ELR (cell line): ENCODE data around the gene RFLNA.

Source experiments
- DNase-seq: peaks from one replicate; pipeline ENCODE4 v3.0.0-alpha.2; 2015; ENCODE audit warnings: low read depth

The RFLNA gene

DNA sequence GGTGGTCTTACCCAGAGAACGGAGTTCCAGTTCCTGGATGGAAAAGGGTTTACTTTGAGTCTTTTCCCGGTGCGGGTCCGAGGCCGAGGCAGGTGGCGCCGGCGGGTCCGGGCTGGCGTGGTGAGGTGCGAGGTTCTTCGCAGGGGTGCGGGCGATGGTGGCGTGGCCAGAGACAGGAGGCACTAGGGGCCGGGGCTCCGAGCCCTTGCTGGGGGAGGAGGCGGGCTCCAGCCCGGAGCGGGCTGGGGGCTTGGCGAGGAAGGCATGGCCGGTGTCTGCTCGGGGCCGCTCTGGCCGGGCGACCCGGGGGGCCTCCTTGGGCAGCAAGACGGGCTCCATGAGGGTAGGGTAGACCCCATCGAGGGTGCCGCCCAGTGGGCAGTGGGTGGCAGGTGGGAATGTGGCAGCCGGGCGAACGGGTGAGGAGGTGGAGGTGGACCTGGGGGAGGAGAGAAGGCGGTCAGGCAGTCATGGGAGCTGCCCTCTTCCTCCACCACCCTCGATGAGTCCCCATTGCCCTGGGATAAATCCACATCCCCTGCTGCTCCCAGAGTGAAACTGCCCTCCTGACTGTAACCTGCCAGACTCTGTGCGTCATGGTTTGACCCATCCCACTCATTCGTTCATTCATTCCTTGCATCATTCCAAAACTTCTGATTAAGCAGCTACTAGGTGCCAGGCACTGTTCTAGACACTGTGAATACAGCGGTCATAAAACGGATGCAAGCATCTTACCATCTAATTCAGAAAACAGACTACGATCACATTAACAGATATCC, 42.0 kb downstream of the RFLNA start:
- no peak for DNase-seq

DNA sequence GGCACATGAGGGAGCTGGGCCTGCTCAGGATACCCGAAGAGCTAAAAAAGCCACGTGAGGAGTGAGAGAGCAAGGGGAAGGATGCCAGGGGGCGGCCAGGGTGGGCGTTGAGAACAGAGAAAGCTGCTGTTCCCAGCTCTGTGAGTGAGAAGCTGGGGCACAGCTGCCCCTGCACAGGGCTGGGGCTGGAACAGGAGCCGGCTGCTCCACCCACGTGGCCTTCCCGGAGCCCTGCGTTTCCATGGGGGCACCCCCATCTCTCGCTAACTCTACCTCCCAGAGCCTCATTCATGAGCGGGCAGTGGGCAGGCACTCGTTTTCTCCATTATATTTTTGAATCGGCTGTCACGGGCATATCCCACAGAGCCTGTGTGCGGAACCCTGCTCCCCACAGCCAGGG, 42.7 kb downstream of the RFLNA start:
- no peak for DNase-seq

DNA sequence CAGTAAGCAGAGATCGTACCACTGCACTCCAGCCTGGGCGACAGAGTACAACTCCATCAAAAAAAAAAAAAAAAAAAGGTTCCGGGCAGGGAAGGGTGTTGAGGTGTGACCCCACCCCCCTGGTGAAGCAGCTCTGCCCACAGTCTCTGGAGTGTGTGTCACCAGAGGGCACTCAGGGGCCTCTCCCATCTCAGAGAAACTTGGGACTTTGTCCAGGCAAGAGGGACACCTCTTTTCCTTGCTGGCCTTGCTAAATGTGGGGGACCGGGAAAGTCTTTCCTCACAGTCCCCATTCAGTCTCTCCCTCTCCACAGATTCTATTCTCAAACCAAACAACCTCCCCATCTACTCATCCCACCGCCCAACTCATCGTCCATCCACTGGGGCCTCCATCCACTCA, 43.6 kb downstream of the RFLNA start:
- DNase-seq: peak; percentile 33

DNA sequence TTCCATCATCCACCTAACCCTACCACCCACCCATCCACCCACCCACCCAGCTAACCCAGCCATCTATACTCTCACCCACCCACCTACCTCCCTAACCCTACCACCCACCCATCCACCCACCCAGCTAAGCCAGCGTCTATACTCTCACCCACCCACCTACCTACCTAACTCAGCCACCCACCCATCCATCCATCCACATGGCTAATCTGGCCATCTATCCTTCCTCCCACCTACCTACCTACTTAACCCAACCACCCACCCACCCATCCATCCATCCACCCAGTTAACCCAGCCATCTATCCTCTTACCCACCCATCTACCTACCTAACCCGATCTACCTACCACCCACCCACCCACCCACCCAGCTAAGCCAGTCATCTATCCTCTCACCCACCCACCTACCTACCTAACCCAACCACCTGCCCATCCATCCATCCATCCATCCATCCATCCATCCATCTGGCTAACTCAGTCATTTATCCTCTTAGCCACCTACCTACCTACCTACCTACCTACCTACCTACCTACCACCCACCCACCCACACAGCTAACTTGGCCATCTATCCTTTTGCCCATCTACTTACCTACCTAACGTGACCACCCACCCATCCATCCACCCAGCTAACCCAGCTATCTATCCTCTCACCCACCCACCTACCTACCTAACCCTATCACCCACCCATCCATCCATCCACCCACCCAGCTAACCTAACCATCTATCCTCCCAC, 44.1 kb downstream of the RFLNA start:
- no peak for DNase-seq

DNA sequence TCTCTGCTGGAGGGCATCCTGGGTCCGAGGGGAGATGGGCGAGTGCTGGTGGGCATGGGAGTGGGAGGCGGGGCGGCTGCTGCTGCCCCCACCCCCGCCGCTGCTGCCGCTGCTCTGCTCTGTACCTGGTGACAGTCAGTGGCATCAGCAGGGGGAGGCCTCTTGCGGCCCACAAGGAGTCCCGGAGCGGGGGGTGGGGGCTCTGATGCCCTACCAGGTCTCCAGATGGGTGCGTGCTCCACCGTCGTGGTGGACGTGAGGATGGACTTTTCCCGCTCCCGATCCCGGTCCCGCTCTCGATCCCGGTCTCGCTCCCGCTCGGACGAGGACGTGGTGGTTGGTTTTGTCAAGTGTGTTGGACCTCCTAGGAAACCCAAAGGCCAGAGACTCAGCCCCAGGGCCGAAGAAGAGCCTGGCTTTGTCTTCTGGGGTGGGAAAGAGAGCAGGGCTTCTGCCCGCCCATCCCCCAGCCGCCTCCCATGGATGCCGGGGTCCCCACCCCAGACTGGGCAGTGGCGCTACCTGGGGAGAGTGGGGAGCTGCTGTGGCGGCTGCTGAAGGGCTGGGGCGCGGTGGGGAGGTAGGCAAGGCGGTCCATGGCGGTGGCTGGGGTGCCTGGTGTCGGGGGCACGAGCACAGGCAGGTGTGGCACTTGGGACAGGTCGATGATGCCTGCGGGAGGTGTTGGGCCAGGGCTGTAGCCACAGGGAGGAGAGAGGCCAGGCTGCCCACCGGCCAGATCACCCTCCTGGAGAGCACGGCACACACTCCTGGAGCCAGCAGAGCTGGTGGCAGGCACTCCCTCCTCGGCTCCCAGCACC, 45.4 kb downstream of the RFLNA start:
- DNase-seq: no peak

DNA sequence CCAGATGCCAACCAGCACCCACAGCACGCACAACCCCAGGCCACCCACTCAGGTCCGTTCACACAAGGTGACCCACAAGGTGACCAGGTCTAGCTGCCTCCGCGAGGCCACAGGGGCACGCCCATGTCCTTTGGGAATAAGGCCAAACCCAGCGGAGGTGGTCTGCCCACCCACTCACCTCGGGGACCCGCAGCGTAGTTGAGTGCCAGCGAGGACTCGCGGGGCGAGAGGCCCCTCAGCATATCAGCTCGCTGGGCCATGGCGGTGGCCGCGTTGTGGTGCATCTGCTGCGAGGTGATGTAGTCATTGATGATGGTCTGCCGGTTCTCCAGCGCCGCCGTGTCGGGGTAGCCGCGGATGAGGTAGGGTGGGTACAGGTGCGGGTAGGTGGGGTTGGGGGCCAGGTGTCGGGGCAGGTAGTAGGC, 46.8 kb downstream of the RFLNA start:
- DNase-seq: no peak

DNA sequence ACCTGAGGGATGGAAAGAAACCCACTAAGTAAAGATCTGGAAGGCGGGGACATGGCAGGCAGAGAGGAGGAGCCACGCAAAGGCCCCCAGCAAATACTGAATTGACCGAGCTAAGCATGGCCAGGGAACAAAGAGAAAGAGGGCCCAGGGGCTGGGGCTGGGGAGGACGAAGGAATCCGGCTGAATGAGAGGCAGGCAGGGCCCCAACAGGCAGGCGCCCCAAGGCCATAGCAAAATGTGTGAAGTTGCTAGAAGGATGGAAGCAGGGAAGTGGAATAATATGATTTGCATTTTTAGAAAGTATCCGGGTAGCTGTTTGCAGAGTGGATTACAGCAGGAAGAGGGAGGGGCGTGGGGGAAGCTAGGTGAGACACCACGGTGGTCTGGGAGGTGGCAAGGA, 49.1 kb downstream of the RFLNA start:
- DNase-seq: no peak

DNA sequence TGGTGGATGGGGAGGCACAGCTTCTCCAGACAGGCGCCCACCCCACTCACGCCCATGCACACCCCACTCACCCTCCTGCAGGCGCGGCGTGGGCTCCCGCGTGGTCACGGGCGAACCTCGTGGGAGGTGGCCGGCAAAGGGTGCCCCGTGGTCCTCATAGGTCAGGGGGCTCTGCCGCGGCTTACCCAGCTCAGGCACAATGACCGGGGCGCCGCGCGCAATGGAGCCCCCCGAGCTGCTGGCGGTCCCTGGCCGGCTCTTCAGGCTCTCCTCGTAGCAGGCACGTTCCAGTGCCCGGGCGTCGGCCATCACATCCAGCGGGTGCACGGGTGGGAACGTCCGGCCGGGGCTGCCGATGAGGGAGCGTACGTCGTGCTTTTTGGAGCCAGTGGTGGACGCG, 49.6 kb downstream of the RFLNA start:
- no peak for DNase-seq

DNA sequence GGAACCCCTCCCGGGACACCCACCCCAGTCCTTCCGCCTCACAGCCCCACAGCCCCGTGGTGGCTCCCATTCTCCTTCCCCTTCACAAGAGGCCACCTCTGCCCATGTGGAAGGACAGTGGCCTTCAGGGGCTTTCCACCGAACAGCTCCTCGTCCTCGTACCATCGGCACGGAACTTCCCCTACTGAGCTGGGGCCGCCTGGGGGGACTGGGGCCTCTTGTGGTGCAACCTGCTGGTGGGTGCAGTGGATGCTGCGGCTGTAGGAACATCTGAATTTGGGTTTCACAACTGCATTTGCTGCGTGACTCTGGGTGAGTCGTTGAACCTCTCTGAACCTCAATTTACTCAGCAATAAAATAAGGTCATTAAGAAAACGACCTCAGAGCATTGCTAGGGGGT, 50.9 kb downstream of the RFLNA start:
- no peak for DNase-seq

DNA sequence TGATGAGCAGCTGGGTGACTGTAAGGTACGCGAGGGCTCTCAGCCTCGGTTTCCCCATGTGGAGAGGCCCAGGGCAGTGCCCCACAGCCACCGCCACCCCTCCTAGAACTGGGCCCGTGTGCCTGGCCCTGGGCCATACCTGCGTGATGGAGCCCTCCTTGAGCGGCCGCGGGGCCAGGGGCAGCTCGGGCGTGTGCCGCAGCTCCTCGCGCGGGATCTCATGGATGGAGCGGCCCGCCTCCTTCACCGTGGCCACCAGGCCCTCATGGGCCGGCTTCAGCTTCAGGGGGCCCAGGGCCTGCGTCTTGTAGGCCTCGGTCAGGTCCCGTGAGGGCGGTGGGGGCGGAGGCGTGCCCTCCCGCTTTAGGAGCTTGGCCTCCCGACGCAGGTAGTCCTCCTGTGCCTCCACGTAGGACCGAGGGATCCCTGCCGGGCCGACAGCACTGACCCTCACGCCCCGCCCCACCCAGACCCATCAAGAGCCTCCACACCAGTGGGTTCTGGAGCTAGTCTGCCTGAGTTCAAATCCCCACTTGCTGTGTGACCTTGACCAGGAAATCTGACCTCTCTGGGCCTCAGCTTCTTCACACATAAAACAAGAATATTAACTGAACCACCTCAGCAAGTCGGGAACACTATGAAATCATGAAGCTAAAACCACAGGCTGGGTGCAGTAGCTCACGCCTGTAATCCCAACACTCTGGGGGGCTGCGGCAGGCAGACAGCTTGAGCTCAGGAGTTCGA, 51.7 kb downstream of the RFLNA start:
- DNase-seq: no peak

DNA sequence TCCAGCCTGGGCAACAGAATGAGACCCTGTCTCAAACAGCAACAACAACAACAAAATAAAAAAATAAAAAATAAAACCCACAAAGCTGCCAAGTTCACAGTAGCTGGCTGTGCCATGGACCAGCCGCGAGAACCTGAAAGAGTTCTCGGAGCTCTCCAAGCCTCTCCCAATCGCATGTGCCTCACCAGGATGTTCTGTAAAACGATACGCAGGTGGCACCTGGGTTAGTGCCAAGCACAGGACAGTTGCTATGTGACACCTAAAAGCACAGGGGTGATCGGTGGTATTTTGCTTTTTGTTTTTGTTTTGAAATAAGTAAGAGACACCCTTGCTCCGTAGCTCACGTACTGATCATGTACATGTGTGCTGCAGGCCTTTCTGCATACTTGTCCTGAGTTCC, 52.4 kb downstream of the RFLNA start:
- DNase-seq: no peak

DNA sequence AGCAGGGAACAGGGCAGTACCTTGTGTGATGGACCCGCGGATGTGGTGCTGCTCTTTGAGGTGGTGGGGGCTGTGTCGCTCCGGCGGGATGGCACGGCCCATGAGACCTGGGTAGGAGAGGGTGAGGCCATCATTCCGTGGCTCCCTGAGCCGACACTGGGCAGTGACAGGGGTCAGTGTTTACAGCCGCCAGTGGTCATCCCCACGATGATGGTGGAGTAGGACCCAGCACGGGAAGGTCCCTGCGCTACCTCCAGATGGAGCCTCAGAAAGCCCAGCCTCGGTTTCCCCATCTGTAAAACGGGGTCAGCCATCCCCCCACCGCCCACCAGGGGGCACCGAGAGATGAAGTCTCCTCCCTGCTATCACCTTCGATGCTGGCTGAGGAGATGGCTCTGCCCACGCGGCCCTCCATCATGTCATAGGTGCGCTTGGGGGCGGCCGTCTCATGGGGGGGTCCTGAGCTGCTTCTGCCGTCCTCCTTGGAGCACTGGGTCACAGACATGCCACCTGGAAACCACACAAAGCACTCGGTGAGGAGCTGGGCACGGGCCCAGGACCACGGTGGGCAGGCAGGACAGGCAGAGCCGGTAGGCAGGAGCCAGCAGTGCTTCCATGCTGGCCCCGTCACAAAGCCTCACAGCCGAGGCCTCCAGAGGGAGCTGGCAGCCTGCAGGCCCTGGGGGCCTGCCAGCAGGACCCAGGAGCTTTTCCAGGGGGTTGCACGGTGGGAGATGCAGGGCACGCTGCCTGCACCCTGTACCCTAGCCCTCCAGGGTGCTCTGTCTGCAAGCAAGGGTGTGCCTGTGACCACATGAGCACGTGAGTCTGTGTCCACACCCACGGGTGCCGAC, 53.1 kb downstream of the RFLNA start:
- peak; percentile 29 for DNase-seq

DNA sequence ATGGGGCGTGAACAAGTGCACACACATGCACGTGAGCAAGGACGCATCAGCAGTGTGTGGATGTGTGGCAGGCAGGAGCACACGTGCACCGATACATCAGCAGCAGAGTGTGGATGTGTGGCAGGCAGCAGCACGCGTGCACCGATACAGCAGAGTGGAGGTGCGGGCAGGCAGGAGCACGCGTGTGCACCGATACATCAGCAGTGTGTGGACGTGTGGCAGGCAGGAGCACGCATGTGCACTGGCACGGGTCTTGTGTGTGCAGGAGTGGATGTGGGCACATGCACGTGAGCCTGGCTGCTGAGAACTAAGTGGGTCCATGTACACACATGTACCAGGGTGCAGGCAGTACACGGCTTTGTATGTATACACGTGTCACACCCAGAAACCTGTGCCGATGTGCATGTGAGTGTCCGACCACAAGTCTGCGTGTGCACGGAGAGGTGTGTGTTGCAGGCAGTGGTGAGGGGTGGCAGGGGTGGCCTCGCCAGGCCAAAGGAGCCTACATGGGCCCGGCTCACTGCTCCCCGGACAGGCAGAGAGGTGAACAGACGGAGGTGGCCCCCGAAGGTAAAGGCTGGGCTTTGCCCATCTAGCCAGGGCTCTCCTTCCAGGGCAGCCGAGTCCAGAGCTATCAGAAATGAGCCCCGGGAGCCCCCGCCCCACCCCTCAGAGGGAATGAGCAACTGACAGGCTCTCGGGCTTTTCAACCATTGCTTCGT, 53.9 kb downstream of the RFLNA start:
- DNase-seq: no peak

DNA sequence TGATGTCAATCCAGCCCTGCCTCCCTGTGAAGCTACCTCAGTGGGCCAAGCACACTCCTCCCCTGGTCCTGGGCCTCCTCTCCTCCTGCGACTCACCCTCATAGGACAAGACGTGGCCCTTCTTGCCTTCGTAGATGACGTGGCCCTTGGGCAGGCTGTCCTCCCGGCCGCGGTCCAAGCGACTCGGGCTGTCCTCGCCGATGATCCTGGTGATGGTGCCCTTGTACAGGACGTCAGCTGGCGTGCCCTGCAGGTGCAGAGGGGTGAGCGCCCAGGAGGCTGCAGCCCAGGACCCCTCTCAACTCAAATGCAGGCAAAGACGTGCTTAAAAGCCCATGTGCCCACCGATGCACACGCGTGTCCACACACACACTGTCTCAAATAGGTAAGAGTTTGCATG, 55.6 kb downstream of the RFLNA start:
- no peak for DNase-seq

DNA sequence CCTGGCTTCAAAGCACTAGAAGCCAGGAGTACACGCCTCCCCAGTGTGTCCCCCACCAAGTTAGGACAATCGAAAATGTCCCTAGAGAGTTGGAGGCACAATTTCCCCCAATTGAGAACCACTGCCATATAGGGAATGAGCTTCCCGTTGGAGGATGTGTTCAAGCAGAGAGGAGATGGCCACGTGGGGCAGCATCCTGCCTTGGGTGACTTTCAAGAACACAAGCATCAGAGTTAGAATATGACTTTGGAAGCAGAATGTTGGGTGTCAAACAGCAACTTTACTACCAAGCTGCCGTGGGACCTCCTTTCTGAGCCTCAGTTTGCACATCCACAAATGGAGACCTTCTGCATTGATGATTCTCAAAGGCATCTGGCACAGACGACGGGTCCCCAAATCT, 56.5 kb downstream of the RFLNA start:
- no peak for DNase-seq

DNA sequence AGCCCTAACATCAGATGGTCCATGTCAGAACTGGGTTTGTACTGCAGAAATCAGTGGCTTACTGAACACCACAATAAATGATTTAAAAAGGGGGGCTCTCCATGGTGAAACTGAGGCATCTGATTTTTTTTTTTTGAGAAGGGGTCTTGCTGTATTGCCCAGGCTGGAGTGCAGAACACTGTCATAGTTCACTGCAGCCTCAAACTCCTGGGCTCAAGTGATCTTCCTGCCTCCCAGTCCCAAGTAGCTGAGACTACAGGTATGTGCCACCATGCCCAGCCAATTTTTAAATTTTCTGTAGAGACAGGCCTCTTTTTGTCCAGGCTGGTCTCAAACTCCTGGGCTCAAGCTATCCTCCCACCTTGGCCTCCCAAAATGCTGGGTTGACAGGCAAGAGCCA, 57.4 kb downstream of the RFLNA start:
- DNase-seq: no peak

DNA sequence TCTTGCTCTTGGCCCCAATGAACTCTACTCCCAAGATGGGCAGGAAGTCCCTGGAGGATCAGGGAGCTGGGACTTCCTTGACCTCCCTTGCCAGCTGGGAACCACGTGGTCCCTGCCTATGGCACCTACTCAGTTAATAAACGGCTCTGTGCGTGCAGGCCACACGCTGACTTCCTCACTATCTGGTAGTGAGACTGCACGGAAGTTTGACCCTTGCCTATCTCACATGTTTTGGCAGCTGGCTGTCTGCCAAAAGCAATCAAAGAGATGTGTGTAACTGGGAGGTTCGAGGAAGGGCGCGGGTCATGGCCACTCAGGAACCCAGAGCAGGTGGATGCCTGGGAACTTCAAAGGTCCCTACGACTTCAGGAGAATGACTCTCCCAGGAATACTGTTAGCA, 57.9 kb downstream of the RFLNA start:
- DNase-seq: no peak

DNA sequence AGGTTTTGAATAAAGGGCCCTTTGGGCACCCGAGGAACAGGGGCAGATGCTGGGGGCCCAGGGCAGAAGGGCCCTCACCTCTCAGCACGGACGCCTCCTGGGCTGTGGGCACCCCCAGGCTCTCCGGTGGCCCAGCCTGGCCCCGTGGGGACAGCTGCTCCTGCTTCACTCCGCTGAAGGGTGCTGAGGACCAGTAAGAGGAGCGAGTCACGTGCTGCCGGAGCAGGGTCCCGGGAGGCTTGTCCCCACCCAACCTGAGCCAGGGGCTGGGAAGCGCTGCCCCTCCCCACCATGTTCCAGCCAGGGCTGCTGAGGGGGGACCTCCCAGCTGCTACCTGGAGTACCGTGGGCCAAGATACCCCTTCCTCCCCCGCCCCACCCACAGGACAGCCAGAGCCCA, 59.5 kb downstream of the RFLNA start:
- no peak for DNase-seq

DNA sequence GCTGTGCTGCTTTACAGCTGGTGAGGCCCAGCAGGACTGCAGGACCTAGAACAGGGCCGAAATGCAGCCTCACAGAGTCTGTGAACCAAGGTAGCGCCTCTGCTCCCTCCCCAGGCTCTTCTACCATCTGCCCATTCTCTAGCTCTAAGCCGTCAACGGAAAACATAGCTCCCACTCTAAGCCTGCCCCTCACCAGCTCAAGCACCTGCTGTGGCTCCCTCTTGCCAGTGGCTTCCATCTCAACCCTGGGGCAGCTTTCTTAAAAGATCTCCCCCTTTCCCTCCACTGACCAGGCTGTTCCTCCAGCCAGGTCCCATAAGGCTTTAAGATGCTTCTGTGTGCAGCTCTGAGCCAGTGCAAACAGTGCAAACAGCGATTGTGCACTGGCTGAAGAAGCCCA, 61.3 kb downstream of the RFLNA start:
- no peak for DNase-seq

DNA sequence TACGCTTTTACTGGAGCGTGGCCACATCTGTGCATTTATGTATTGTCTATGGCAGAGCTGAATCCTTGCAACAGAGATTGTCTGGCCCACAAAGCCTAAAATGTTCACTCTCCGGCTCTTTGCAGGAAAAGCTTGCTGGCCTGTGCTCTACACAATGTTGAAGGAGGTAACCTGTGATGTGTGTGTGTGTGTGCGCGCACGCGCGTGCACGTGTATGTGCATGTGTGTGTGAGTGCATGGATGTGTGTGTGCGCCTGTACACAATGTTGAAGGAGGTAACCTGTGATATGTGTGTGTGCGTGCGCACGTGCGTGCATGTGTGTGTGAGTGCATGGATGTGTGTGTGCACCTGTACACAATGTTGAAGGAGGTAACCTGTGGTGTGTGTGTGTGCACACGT, 62.7 kb downstream of the RFLNA start:
- DNase-seq: no peak

DNA sequence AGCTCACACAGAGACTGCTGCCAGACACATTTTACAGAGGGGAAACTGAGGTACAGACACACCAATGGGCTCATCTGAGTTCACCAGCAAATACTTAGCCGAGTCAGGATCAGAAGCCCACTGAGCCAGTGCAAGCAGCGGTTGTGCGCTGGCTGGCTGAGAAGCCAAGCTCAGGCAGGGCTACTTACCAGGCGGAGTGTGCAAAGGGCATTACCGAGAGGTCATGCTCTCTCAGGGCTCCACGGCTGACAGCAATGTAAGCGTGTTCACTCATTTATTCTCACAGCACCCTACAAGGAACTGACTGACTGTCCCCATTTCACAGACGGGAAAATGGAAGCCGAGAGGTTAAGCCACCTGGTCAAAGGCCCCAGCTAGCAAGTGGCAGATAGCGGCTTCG, 63.7 kb downstream of the RFLNA start:
- no peak for DNase-seq
